Measurements from ENCODE around the gene IRF2. TPM values are rescaled to one million over a fixed set of nuclear protein-coding genes. Genes with fewer than 3 reads are reported as not detected.
A peak's percentile ranks its signal among the peaks of the same experiment; 100 is the strongest.

Gene IRF2
- total RNA-seq, 1 donor from 2014 or later, result 16.1 TPM

DNA sequence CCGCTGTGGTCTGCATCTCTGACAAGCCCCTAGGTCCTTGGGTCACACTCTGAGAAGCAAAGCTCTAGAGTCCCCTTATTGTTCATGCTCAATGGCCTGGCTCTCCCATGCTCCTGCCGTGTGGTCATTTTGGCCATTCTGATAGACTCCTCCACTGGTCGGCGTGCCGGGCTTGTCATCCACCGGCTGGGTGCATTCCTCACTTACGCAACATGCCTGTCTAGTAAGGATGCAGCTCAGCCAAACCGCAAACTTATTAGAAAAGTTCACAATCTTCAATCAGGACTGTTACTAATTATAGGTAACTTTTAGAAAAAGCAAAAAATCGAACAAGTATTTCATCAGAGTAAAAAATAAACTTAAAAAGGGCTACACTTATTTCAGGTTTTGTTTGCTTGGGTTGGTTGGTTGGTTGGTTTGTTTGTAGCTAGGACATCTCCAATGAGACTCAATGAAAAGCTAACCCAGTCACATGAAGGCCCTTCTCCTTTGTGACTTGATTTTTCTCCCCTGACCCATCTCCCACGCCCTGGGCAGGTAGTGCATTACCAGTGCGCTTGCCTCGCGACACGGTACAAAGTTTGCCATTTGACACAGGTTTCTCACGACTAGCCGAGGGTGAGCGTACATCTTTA is 41.0 kb downstream of the IRF2 start:
- H3K9me3 Mint-ChIP-seq, result no peaks in the 10 kb centered on the region
- no peak overlapping the region for H3K4me3 Mint-ChIP-seq
- H3K36me3 Mint-ChIP-seq, result peaks cover 8% of the 10 kb centered on the region
- no peak for DNase-seq (ENCODE audit: low spot score)
- Histone ChIP-seq H3K4me1 (peaks cover 18% of the 10 kb centered on the region), H3K9ac (no peak overlapping the region), H3F3A (ENCODE audit: low read depth) (no peaks in the 10 kb centered on the region), H3K79me2 (ENCODE audit: low read depth) (peaks cover 6% of the 10 kb centered on the region), H3K36me3 (no peaks in the 10 kb centered on the region), H2AFZ (replicated peaks) (no peak overlapping the region), H3K27ac (no peak overlapping the region), H3K9me3 (ENCODE audit: low read depth) (no peaks in the 10 kb centered on the region), H3K4me3 (no peak overlapping the region), H4K20me1 (ENCODE audit: low read depth) (peaks cover 24% of the 10 kb centered on the region), H3K27me3 (no peaks in the 10 kb centered on the region), H3K4me2 (no peak overlapping the region)
- H3K4me1 Mint-ChIP-seq, result peaks cover 24% of the 10 kb centered on the region
- TF ChIP-seq CTCF (IDR thresholded peaks at IDR 0.05) (no peak), EZH2 (IDR thresholded peaks at IDR 0.05) (no peak), EZH2phosphoT487 (IDR thresholded peaks at IDR 0.05) (no peak)
- peaks cover 5% of the 10 kb centered on the region for H3K27me3 Mint-ChIP-seq (ENCODE audit: insufficient read depth, low read depth)
- H3K27ac Mint-ChIP-seq, result peak overlapping the region; percentile 26

- no peak overlapping the region for H3K4me3 Mint-ChIP-seq
- Histone ChIP-seq H4K20me1 (ENCODE audit: low read depth) (peaks cover 18% of the 10 kb centered on the region), H2AFZ (replicated peaks) (no peak overlapping the region), H3K27me3 (no peaks in the 10 kb centered on the region), H3K79me2 (ENCODE audit: low read depth) (peaks cover 6% of the 10 kb centered on the region), H3K36me3 (no peaks in the 10 kb centered on the region), H3K4me2 (no peak overlapping the region), H3K27ac (no peak overlapping the region), H3K9ac (no peak overlapping the region), H3K4me1 (peaks cover 13% of the 10 kb centered on the region), H3K4me3 (no peak overlapping the region), H3F3A (ENCODE audit: low read depth) (no peaks in the 10 kb centered on the region), H3K9me3 (ENCODE audit: low read depth) (no peaks in the 10 kb centered on the region)
- H3K9me3 Mint-ChIP-seq, result no peaks in the 10 kb centered on the region
- no peak for DNase-seq (ENCODE audit: low spot score)
- H3K27me3 Mint-ChIP-seq (ENCODE audit: insufficient read depth, low read depth), result peaks cover 5% of the 10 kb centered on the region
- peaks cover 19% of the 10 kb centered on the region for H3K4me1 Mint-ChIP-seq
- peaks cover 12% of the 10 kb centered on the region for H3K36me3 Mint-ChIP-seq
- no peak overlapping the region for H3K27ac Mint-ChIP-seq
- TF ChIP-seq CTCF (IDR thresholded peaks at IDR 0.05), result no peak
- TF ChIP-seq EZH2 (IDR thresholded peaks at IDR 0.05), result no peak
- TF ChIP-seq EZH2phosphoT487 (IDR thresholded peaks at IDR 0.05), result no peak
Observed at GRCh38 chr4:184432127-184432922, 42.0 kb downstream of the IRF2 start.

- Histone ChIP-seq H3K9me3 (ENCODE audit: low read depth) (no peaks in the 10 kb centered on the region), H3K4me3 (no peak overlapping the region), H3K36me3 (no peaks in the 10 kb centered on the region), H3K9ac (no peak overlapping the region), H3K4me1 (peaks cover 13% of the 10 kb centered on the region), H2AFZ (replicated peaks) (no peak overlapping the region), H4K20me1 (ENCODE audit: low read depth) (peaks cover 18% of the 10 kb centered on the region), H3K27ac (no peak overlapping the region), H3K27me3 (no peaks in the 10 kb centered on the region), H3K4me2 (no peak overlapping the region), H3F3A (ENCODE audit: low read depth) (no peaks in the 10 kb centered on the region), H3K79me2 (ENCODE audit: low read depth) (peaks cover 3% of the 10 kb centered on the region)
- no peak for DNase-seq (ENCODE audit: low spot score)
- H3K27ac Mint-ChIP-seq, result no peak overlapping the region
- peaks cover 25% of the 10 kb centered on the region for H3K36me3 Mint-ChIP-seq
- peaks cover 16% of the 10 kb centered on the region for H3K4me1 Mint-ChIP-seq
- H3K27me3 Mint-ChIP-seq (ENCODE audit: insufficient read depth, low read depth), result peaks cover 6% of the 10 kb centered on the region
- H3K4me3 Mint-ChIP-seq, result no peak overlapping the region
- no peaks in the 10 kb centered on the region for H3K9me3 Mint-ChIP-seq
- TF ChIP-seq CTCF (IDR thresholded peaks at IDR 0.05) (no peak), EZH2phosphoT487 (IDR thresholded peaks at IDR 0.05) (no peak), EZH2 (IDR thresholded peaks at IDR 0.05) (no peak)
Observed at GRCh38 chr4:184430163-184430562, 44.2 kb downstream of the IRF2 start.

Measured in neural progenitor cell (in vitro differentiated cells).